ES-I3 (cell line): ENCODE measurements around the gene LGALS7B.
"Not testable (repeated sequence)": the region's sequence is repeated elsewhere in the genome, so short reads cannot be mapped to it uniquely, and the experiment has no call there.

Source experiments
- H3K36me3 ChIP-seq: 2 replicates; pipeline ENCODE4 v1.6.1; 2013; ENCODE audit warnings: mild to moderate bottlenecking, low read length, control low read depth, moderate library complexity; ENCODE audit not compliant: insufficient read depth
- H3K4me1 ChIP-seq: 2 replicates; pipeline ENCODE4 v1.6.1; 2013; ENCODE audit warnings: mild to moderate bottlenecking, control low read depth, low read length; ENCODE audit not compliant: insufficient read depth
- H3K9ac ChIP-seq: 2 replicates; pipeline ENCODE4 v1.6.1; 2013; ENCODE audit warnings: low read depth, mild to moderate bottlenecking, low read length, moderate library complexity
- H3K9me3 ChIP-seq: 2 replicates; pipeline ENCODE4 v1.6.1; 2013; ENCODE audit warnings: mild to moderate bottlenecking, low read length, moderate library complexity; ENCODE audit not compliant: control insufficient read depth, insufficient read depth

Gene LGALS7B

GRCh38 chr19:38815059-38816001 lies 26.3 kb downstream of the LGALS7B start:
- Histone ChIP-seq H3K4me1 (peaks cover 5% of the 10 kb centered on the region; the same call in 1 of the 2 replicates), H3K36me3 (no peaks in the 10 kb centered on the region), H3K9me3 (no peaks in the 10 kb centered on the region), H3K9ac (no peak overlapping the region)

GRCh38 chr19:38816131-38816750 lies 27.2 kb downstream of the LGALS7B start:
- H3K36me3 ChIP-seq: 0 out of 2 replicates have a peak, but pooled peaks cover 2% of the 10 kb centered on the region
- peaks cover 5% of the 10 kb centered on the region; the same call in 1 of the 2 replicates for H3K4me1 ChIP-seq
- H3K9ac ChIP-seq: no peak overlapping the region
- H3K9me3 ChIP-seq: no peaks in the 10 kb centered on the region

- peaks cover 5% of the 10 kb centered on the region; the same call in 1 of the 2 replicates for H3K4me1 ChIP-seq
- H3K36me3 ChIP-seq: 0 out of 2 replicates have a peak, but pooled peaks cover 2% of the 10 kb centered on the region
- H3K9ac ChIP-seq: no peak overlapping the region
Measured at GRCh38 chr19:38817081-38817480, 28.1 kb downstream of the LGALS7B start.

GRCh38 chr19:38819231-38819920 lies 30.4 kb downstream of the LGALS7B start:
- H3K4me1 ChIP-seq: peaks cover 5% of the 10 kb centered on the region; the same call in 1 of the 2 replicates
- 0 out of 2 replicates have a peak, but pooled peaks cover 2% of the 10 kb centered on the region for H3K36me3 ChIP-seq
- H3K9me3 ChIP-seq: no peaks in the 10 kb centered on the region
- H3K9ac ChIP-seq: no peak overlapping the region

More at GRCh38 chr19:38817081-38817480, 28.1 kb downstream of the LGALS7B start:
- H3K9me3 ChIP-seq: no peaks in the 10 kb centered on the region

- H3K4me1 ChIP-seq: peaks cover 15% of the 10 kb centered on the region
- not testable (repeated sequence) for H3K36me3 ChIP-seq, H3K9ac ChIP-seq, H3K9me3 ChIP-seq
Measured at GRCh38 chr19:38821230-38821825, 32.3 kb downstream of the LGALS7B start.

- H3K4me1 ChIP-seq: peaks cover 15% of the 10 kb centered on the region
- not testable (repeated sequence) for H3K9me3 ChIP-seq, H3K36me3 ChIP-seq, H3K9ac ChIP-seq
Measured at GRCh38 chr19:38825936-38826335, 36.9 kb downstream of the LGALS7B start.

GRCh38 chr19:38826856-38827551 lies 38.0 kb downstream of the LGALS7B start:
- Histone ChIP-seq H3K36me3 (no peaks in the 10 kb centered on the region), H3K4me1 (peaks cover 15% of the 10 kb centered on the region), H3K9ac (no peak overlapping the region), H3K9me3 (no peaks in the 10 kb centered on the region)

- not testable (repeated sequence) for H3K36me3 ChIP-seq, H3K9me3 ChIP-seq, H3K9ac ChIP-seq
- peaks cover 19% of the 10 kb centered on the region for H3K4me1 ChIP-seq
Measured at GRCh38 chr19:38829203-38829602, 40.2 kb downstream of the LGALS7B start.

- Histone ChIP-seq H3K4me1 (peaks cover 12% of the 10 kb centered on the region; the same call in 1 of the 2 replicates), H3K9ac (no peak overlapping the region), H3K9me3 (no peaks in the 10 kb centered on the region), H3K36me3 (peaks cover under 1% of the 10 kb centered on the region; the same call in 1 of the 2 replicates)
Measured at GRCh38 chr19:38830039-38830733, 41.2 kb downstream of the LGALS7B start.

- Histone ChIP-seq H3K4me1 (peaks cover 9% of the 10 kb centered on the region; the same call in 1 of the 2 replicates), H3K9ac (peak overlapping the region; percentile 70), H3K9me3 (no peaks in the 10 kb centered on the region), H3K36me3 (peaks cover 10% of the 10 kb centered on the region)
Measured at GRCh38 chr19:38831142-38831605, 42.2 kb downstream of the LGALS7B start.

- Histone ChIP-seq H3K9ac (no peak overlapping the region), H3K9me3 (no peaks in the 10 kb centered on the region), H3K4me1 (peaks cover 4% of the 10 kb centered on the region; the same call in 1 of the 2 replicates), H3K36me3 (peaks cover 26% of the 10 kb centered on the region)
Measured at GRCh38 chr19:38833092-38833425, 44.1 kb downstream of the LGALS7B start.

GRCh38 chr19:38834104-38834490 lies 45.1 kb downstream of the LGALS7B start:
- Histone ChIP-seq H3K9me3 (no peaks in the 10 kb centered on the region), H3K9ac (no peak overlapping the region), H3K36me3 (peaks cover 34% of the 10 kb centered on the region), H3K4me1 (peaks cover 4% of the 10 kb centered on the region; the same call in 1 of the 2 replicates)

- Histone ChIP-seq H3K36me3 (peaks cover 39% of the 10 kb centered on the region), H3K4me1 (peaks cover 4% of the 10 kb centered on the region; the same call in 1 of the 2 replicates), H3K9ac (no peak overlapping the region), H3K9me3 (no peaks in the 10 kb centered on the region)
Measured at GRCh38 chr19:38834590-38834989, 45.6 kb downstream of the LGALS7B start.
